Dedifferentiated amniotic fluid mesenchymal stem cell (primary cell): ENCODE results near the gene SMIM27.
"Not testable (repeated sequence)": the region's sequence is repeated elsewhere in the genome, so short reads cannot be mapped to it uniquely, and the experiment has no call there.

ENCODE experiments used
- DNase-seq: peaks from one replicate; pipeline ENCODE4 v3.0.0-alpha.2; 2016; ENCODE audit errors: extremely low spot score

Gene SMIM27

GRCh38 chr9:32596936-32597335 is 44.8 kb downstream of the SMIM27 start:
- no peak for DNase-seq

DNA sequence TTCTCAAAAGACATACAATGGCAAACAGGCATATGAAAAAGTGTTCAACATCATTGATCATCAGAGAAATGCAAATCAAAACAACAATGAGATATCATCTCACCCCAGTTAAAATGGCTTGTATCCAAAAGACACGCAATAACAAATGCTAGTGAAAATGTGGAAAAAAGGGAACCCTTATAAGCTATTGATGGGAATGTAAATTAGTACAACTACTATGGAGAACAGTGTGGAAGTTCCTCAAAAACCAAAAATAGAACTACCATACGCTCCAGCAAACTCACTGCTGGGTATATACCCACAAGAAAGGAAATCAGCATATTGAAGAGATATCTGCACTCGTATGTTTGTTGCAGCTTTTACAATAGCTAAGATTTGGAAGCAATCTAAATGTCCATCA is 46.9 kb downstream of the SMIM27 start:
- DNase-seq = not testable (repeated sequence)
